MM.1S (cell line): ENCODE measurements around the gene NCOA1.

ENCODE experiments used
- EZH2 ChIP-seq: fragments of 300-600 bp; sonication (generic); optimal IDR thresholded peaks from 2 replicates; pipeline ENCODE3; 2017; ENCODE audit warnings: low read depth, mild to moderate bottlenecking, antibody characterized with exemption, low read length, mixed read lengths
- TF ChIP-seq, protein P1 (sequence below): fragments of 300-600 bp; sonication (generic); IDR thresholded peaks from 2 replicates; pipeline ENCODE4 v1.5.1; 2016; ENCODE audit warnings: antibody characterized with exemption, low read length, mixed read lengths

DNA sequence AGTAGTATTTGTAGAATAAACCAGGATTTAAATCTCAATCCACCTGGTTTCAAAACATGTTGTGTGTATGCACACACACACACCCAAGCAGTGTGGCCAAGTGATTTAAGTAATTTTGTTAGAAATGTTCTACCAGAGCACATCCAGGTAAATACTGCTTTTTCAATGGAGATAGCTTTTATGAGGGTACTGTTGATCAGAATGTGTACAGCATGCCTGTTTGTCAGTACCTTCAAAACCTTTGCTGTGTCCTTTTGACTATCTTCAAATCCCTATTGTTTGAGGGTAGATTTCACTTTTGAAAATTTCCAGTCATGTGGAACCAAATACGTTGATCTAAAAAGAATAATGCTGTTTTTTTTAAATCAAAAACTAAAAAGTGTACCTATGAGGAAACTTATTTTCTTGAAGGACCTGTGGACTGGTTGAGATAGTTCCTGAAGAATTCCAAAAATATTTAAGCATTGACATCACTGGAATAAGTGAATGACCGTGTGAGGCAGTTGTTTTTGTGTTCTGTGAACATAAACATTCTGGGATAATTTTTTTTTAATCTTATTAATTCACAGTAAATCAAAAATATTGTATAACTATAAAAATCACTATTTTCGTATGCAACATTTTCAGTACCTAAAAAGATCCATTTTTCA, 231.2 kb downstream of the NCOA1 start:
- TF ChIP-seq, protein P1, sequence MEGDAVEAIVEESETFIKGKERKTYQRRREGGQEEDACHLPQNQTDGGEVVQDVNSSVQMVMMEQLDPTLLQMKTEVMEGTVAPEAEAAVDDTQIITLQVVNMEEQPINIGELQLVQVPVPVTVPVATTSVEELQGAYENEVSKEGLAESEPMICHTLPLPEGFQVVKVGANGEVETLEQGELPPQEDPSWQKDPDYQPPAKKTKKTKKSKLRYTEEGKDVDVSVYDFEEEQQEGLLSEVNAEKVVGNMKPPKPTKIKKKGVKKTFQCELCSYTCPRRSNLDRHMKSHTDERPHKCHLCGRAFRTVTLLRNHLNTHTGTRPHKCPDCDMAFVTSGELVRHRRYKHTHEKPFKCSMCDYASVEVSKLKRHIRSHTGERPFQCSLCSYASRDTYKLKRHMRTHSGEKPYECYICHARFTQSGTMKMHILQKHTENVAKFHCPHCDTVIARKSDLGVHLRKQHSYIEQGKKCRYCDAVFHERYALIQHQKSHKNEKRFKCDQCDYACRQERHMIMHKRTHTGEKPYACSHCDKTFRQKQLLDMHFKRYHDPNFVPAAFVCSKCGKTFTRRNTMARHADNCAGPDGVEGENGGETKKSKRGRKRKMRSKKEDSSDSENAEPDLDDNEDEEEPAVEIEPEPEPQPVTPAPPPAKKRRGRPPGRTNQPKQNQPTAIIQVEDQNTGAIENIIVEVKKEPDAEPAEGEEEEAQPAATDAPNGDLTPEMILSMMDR = no peak
- TF ChIP-seq EZH2 = no peak
